Psoas muscle (tissue), 8 donors: Measurements from ENCODE around the gene ZBTB16. TPM values are rescaled to one million over a fixed set of nuclear protein-coding genes. Genes with fewer than 3 reads are reported as not detected.
A peak's percentile ranks its signal among the peaks of the same experiment; 100 is the strongest.

Experiments used
- ATAC-seq, 4 donors: fragments of 200-7000 bp; cut with Tn5 transposase; one replicate each; pipeline ENCODE4 v1.9.1; 2020; ENCODE audit warnings: moderate library complexity in 3 of 4, mild to moderate bottlenecking in 2 of 4
- DNase-seq, 2 donors: peaks; one replicate each; pipeline ENCODE4 v3.0.0-alpha.2; 2020
- H3K27ac ChIP-seq: fragments of 200-600 bp; one replicate; pipeline ENCODE4 v1.8.0; 2022
- H3K27me3 ChIP-seq, 3 donors: fragments of 200-600 bp in 1 of 3; one replicate each; pipeline versions ENCODE4 v1.6.1 to v1.8.0; 2013 to 2022; ENCODE audit warnings: low read length in 2 of 3, mild to moderate bottlenecking in 2 of 3, moderate library complexity in 1 of 3; ENCODE audit not compliant: insufficient read depth in 3 of 3
- H3K36me3 ChIP-seq, 2 donors: fragments of 200-600 bp in 1 of 2; one replicate each; pipeline versions ENCODE4 v1.6.1 to v1.8.0; 2013 to 2022; ENCODE audit warnings: low read depth in 1 of 2, mild to moderate bottlenecking in 1 of 2, moderate library complexity in 1 of 2; ENCODE audit not compliant: insufficient read depth in 1 of 2
- H3K4me1 ChIP-seq: fragments of 200-600 bp; one replicate; pipeline ENCODE4 v1.8.0; 2022
- H3K4me3 ChIP-seq: fragments of 200-600 bp; one replicate; pipeline ENCODE4 v1.8.0; 2022; ENCODE audit warnings: mild to moderate bottlenecking
- H3K9me3 ChIP-seq: fragments of 200-600 bp; one replicate; pipeline ENCODE4 v1.8.0; 2022
- WGBS, 3 donors: extraction: QIAGEN DNeasy Blood & Tissue Kit; methylation state at CpG; one replicate each; pipeline versions ENCODE4 v1.1.6 to v1.1.7; 2013; 5-methylcytosine and 5-hydroxymethylcytosine counted together
- intact Hi-C, 2 donors: fragments of 100-400 bp; cut with DNase I; formaldehyde crosslinking; loops; one replicate each; pipeline versions ENCODE4 v1.11.0 to v1.14.2; 2022
- polyA plus RNA-seq, 3 donors: library from polyadenylated mRNA; stranded (reverse); fragments of 200-250 nt; gene quantifications; one replicate each; pipeline ENCODE4 v1.2.3, GENCODE V29; 2013
- total RNA-seq, 4 donors: library from RNA; stranded (reverse); fragmentation: NEBNext Ultra II Directional in 2 of 4; extraction: Animal tissue kit (Norgen Biotek cat#: 25700) in 2 of 4; gene quantifications; one replicate each; pipeline versions ENCODE4 v1.2.1 to v1.2.4, GENCODE V29; 2021 to 2023
- TF ChIP-seq, protein P1 (sequence below): fragments of 200-600 bp; IDR thresholded peaks from one replicate; pipeline ENCODE4 v1.8.0; 2022; ENCODE audit warnings: antibody characterized with exemption
- donor health status: healthy with polysubstance abuse.
- donor health status: DM: no; HTN: no; CAD: no; lungs with moderate emphysema.
- donor health status: Bipolar disorder and iron deficiency.
- donor health status: healthy.
- donor health status: DM: yes; HTN: yes; CAD: no.
- donor health status: DM: no; HTN: no; CAD: no.
- donor health status: DM: no; HTN: no; CAD: no.
- donor health status: DM: yes; HTN: yes; CAD: no.

ZBTB16 gene
- total and polyA plus RNA-seq, 7 donors: 11.7 to 299 (median 89.8) TPM

DNA sequence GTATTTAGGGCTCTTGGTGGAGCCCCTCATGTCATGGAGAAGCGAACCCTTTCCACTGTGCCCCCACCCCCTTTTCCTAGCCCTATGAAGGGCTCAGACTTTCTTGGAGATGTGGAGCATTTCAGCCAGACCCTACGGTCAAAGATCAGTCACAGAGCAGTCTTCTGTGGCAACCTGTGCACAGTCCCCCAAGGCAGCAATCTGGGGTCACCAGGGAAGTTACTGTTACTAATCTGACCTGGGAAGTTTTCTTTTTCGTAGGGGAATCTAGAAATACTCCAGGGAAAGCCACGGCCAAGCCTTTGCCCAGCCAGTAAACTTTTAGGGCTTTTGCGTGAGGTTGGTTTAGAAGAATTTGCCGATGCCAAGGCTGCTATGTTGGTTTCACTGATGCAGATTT, 50.6 kb downstream of the ZBTB16 start:
- peaks cover 0 to 5% of the 10 kb centered on the region in 2 donors for H3K36me3 ChIP-seq
- H3K27ac ChIP-seq: peak overlapping the region; percentile 99
- intact Hi-C loops: no loop called here
- no peaks in the 10 kb centered on the region for H3K9me3 ChIP-seq
- H3K4me1 ChIP-seq: peaks cover 98% of the 10 kb centered on the region
- WGBS, 3 donors: 39 to 72% (median 46%) methylated on average over 6 of the region's 6 CpGs
- peak in 2 of 4 donors; percentile 5 to 8 for ATAC-seq
- TF ChIP-seq, protein P1, sequence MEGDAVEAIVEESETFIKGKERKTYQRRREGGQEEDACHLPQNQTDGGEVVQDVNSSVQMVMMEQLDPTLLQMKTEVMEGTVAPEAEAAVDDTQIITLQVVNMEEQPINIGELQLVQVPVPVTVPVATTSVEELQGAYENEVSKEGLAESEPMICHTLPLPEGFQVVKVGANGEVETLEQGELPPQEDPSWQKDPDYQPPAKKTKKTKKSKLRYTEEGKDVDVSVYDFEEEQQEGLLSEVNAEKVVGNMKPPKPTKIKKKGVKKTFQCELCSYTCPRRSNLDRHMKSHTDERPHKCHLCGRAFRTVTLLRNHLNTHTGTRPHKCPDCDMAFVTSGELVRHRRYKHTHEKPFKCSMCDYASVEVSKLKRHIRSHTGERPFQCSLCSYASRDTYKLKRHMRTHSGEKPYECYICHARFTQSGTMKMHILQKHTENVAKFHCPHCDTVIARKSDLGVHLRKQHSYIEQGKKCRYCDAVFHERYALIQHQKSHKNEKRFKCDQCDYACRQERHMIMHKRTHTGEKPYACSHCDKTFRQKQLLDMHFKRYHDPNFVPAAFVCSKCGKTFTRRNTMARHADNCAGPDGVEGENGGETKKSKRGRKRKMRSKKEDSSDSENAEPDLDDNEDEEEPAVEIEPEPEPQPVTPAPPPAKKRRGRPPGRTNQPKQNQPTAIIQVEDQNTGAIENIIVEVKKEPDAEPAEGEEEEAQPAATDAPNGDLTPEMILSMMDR: no peak
- no peak for DNase-seq
- no peaks in the 10 kb centered on the region for H3K27me3 ChIP-seq
- H3K4me3 ChIP-seq: peak overlapping the region; percentile 40

DNA sequence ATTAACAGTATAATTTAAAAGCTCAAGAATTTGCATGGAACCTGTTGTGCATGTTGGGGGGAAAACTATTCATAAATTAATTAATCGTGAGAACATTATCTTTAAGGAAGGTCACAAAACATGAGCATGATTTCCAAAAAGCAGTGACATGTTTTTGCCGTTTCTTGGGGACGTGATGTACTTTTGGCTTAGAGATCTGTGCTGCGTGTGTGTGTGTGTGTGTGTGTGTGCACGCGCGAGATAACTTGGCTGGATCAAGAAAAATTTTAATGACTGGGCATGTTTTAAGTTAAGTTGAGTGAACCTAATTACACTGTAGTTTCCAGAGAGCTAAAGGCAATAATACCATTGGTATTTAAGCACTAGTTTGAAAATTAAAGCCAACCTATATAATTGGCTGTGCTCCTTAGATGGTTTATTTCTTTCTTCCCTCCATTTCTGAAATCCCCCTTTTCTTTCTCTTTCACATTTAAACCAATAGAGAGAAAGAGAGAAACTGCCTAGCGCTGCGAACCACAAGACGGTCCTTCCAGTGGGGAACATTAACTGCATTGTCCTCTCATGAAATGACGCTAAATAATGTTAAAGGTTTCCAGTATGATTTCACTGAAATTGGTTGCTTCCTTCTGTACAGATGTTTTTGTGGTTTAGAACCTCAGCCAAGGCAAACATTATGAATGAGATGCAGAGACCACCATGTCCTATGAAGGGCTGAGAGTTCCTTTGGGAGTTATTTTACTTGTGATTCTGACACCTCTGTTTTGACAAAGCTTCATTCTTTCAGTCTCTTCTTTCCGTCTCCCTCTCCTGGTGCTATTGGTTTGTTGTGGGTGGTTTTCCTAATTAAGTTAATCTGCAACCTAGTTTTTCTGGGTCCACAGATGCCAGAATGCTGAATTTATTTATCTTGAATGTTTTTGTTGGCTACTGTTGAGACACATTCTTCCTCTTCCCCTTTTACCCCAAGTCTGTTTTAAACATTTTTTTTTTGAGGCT, 51.7 kb downstream of the ZBTB16 start:
- peak in 1 of 4 donors; percentile 25 for ATAC-seq
- TF ChIP-seq, protein P1: no peak
- WGBS, 3 donors: 14 to 31% (median 16%) methylated on average over 12 of the region's 12 CpGs
- Histone ChIP-seq H3K27ac (peak overlapping the region; percentile 99), H3K4me1 (peaks cover 98% of the 10 kb centered on the region), H3K36me3 (peaks cover 0 to 5% of the 10 kb centered on the region in 2 donors), H3K27me3 (no peaks in the 10 kb centered on the region), H3K4me3 (peak overlapping the region; percentile 40), H3K9me3 (no peaks in the 10 kb centered on the region)
- intact Hi-C loops: no loop called here
- peak in 1 of 2 donors; percentile 65 for DNase-seq

DNA sequence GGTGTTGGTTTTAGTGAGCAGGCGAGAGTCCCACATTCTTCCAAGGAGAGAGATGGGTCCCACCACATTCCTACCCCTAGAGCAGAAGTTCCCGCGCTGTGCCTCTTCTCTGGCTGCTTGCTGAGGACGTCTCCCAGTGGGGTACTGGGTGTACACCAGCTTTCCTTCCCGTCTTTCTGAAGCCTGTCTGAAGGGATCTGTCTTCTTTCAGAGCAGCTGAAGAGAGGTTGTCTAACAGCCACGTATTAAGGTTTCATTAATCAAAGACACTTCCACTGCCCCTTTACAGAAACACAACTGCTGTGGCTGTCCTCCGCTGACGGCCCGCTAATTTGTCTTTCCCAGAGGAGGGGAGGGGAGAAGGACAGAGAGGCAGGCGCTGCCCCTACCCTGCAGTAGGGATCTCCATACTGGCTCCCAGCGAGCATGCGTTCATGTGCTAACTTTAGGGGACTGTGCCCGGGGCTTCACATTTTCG, 56.0 kb downstream of the ZBTB16 start:
- Histone ChIP-seq H3K4me1 (peaks cover 89% of the 10 kb centered on the region), H3K27ac (peak overlapping the region; percentile 99), H3K27me3 (no peaks in the 10 kb centered on the region), H3K4me3 (peak overlapping the region; percentile 10), H3K36me3 (no peaks in the 10 kb centered on the region), H3K9me3 (no peaks in the 10 kb centered on the region)
- TF ChIP-seq, protein P1: no peak
- intact Hi-C loops: no loop called here
- DNase-seq (no peak), ATAC-seq (peak; percentile 24 to 49 (median 38))
- 46 to 68% (median 52%) methylated on average over 14 of the region's 14 CpGs for whole genome bisulfite sequencing, 3 donors

DNA sequence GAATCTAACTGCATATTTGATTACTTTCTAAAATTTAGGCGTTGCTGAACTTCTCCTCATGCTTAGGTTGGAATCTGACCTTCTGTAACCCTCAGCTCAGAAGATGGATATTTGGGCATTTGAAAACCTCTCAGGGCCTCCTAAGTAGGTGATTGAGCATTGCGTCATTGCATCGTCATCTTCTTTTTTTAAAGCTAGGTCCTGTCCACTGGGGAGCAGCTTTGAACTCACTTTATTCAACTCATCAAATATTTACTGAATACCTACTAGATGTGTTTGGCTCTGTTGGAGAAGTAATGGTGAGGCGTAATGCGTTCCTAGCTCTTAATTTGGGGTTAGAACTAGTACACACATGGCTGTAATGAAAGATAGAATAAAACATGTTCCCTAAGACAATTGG, 56.8 kb downstream of the ZBTB16 start:
- intact Hi-C loops: no loop called here
- peak in 2 of 4 donors; percentile 25 to 35 for ATAC-seq
- peak overlapping the region; percentile 99 for H3K27ac ChIP-seq

More for the DNA sequence above, 56.8 kb downstream of the ZBTB16 start:
- H3K9me3 ChIP-seq: no peaks in the 10 kb centered on the region
- H3K36me3 ChIP-seq: no peaks in the 10 kb centered on the region
- no peak for DNase-seq
- H3K4me1 ChIP-seq: peaks cover 88% of the 10 kb centered on the region
- no peaks in the 10 kb centered on the region for H3K27me3 ChIP-seq
- 79 to 94% (median 81%) methylated on average over 5 of the region's 5 CpGs for WGBS, 3 donors
- TF ChIP-seq, protein P1: no peak
- no peak overlapping the region for H3K4me3 ChIP-seq
